Neutrophil (primary cell): Measurements from ENCODE around the gene SRSF2.

Source experiments
- H3K27ac ChIP-seq: fragments of 200-600 bp; sonication (generic); 2 replicates; pipeline ENCODE4 v1.5.1; 2016; ENCODE audit warnings: mild to moderate bottlenecking, moderate library complexity
- H3K27me3 ChIP-seq: fragments of 200-600 bp; sonication (generic); 2 replicates; pipeline ENCODE4 v1.6.0; 2016; ENCODE audit warnings: mild to moderate bottlenecking
- H3K36me3 ChIP-seq: fragments of 200-600 bp; sonication (generic); 2 replicates; pipeline ENCODE4 v1.5.1; 2017
- H3K4me1 ChIP-seq, 2 experiments: fragments of 200-600 bp in 1 of 2; sonication (generic) in 1 of 2; 1 replicate in 1 of 2; 2 replicates in 1 of 2; pipeline versions ENCODE4 v1.5.1 to v1.6.1; 2013 to 2016; ENCODE audit warnings: low read depth in 1 of 2, low read length in 1 of 2, mild to moderate bottlenecking in 1 of 2, moderate library complexity in 1 of 2; ENCODE audit not compliant: control insufficient read depth in 1 of 2, insufficient read depth in 1 of 2
- H3K4me3 ChIP-seq, 2 experiments: fragments of 200-600 bp in 1 of 2; sonication (generic) in 1 of 2; 1 replicate in 1 of 2; 2 replicates in 1 of 2; pipeline ENCODE4 v1.5.1; 2013 to 2016; ENCODE audit warnings: low read depth in 1 of 2, low read length in 1 of 2, mild to moderate bottlenecking in 1 of 2, moderate library complexity in 1 of 2
- H3K9me3 ChIP-seq: fragments of 200-600 bp; sonication (generic); 2 replicates; pipeline ENCODE4 v1.5.1; 2016
- CTCF ChIP-seq: fragments of 200-600 bp; sonication (generic); IDR thresholded peaks from 2 replicates; pipeline ENCODE4 v1.5.1; 2016; ENCODE audit warnings: antibody characterized with exemption

The SRSF2 gene

GRCh38 chr17:76709077-76709950 is 27.8 kb downstream of the SRSF2 start:
- Histone ChIP-seq H3K4me1 (peaks cover 17 to 21% of the 10 kb centered on the region in 2 experiments), H3K36me3 (peaks cover 19% of the 10 kb centered on the region), H3K27me3 (peaks cover 32% of the 10 kb centered on the region), H3K9me3 (no peaks in the 10 kb centered on the region), H3K4me3 (peak overlapping the region in 1 of 2 experiments; percentile 49), H3K27ac (no peak overlapping the region)
- no peak for TF ChIP-seq CTCF

DNA sequence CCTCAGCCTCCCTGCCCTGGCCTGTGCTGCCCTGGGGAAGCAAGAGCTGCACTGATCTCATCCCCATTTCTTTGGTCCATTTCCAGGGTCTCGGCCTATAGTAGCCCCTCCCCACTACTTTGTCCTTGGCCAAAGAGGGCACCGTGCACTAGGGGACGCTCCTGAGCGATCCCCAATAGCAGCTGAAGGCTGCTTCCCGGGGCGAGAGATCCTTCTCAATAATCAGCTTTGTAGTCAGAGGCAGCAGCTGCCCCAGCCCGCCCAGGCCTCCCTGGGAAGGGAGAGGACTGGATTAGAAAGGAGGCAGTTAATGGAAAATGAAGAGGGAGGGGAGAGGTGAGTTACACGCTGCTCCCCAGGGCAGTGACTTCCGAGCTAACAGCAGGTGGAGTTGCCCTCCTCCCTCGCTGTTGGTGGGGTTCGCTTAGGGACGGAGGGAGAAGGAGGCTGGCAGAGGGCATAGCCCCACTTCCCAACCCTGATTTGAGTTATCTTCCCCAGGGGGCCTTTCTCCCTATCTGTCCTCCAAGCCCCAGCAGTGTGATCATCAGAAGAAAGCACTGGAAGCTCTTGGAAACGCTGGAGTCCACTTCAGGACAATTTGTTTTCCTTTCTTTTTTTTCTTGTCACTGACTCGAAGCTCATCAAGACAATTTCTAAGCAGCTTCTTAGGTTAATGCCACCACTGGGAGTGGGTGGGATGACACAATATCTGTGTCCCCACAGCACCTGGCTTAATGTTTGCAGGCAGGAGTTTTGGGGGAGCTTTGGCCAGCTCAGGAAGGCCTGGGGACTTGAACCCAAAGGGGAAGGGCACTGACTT is 28.9 kb downstream of the SRSF2 start:
- H3K9me3 ChIP-seq: no peaks in the 10 kb centered on the region
- no peak overlapping the region for H3K4me3 ChIP-seq
- peaks cover 8% of the 10 kb centered on the region for H3K36me3 ChIP-seq
- no peak for TF ChIP-seq CTCF
- peaks cover 11 to 16% of the 10 kb centered on the region in 2 experiments for H3K4me1 ChIP-seq
- no peak overlapping the region for H3K27ac ChIP-seq
- H3K27me3 ChIP-seq: peaks cover 32% of the 10 kb centered on the region

GRCh38 chr17:76706817-76707216 is 30.3 kb downstream of the SRSF2 start:
- H3K27ac ChIP-seq: no peak overlapping the region
- H3K36me3 ChIP-seq: no peaks in the 10 kb centered on the region
- no peak overlapping the region for H3K4me3 ChIP-seq
- no peak for TF ChIP-seq CTCF
- peaks cover 32% of the 10 kb centered on the region for H3K27me3 ChIP-seq
- H3K4me1 ChIP-seq: peaks cover 11 to 16% of the 10 kb centered on the region in 2 experiments
- H3K9me3 ChIP-seq: no peaks in the 10 kb centered on the region

DNA sequence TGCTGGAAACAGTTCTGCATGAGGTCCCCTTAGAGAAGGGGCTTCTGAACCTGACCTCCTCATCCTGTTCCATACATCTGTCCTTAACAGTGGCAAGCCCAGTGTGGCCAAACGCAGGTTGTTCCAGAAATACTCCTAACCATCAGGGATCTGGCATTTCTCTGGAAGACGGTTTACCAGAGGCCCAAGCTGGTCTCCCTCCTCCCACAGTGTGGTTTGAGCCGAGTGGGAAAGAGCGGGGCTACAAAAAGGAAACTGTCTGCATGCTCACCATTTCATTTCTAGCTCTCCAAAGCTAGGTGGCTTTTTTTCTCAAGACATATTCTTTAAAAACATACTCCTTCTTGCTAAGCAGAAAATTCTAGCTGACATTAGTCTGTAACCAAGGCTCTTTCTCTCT is 32.3 kb downstream of the SRSF2 start:
- Histone ChIP-seq H3K27me3 (peaks cover 15% of the 10 kb centered on the region), H3K36me3 (no peaks in the 10 kb centered on the region), H3K4me1 (peaks cover 0 to 1% of the 10 kb centered on the region in 2 experiments), H3K4me3 (no peak overlapping the region), H3K9me3 (no peaks in the 10 kb centered on the region), H3K27ac (no peak overlapping the region)
- no peak for TF ChIP-seq CTCF

DNA sequence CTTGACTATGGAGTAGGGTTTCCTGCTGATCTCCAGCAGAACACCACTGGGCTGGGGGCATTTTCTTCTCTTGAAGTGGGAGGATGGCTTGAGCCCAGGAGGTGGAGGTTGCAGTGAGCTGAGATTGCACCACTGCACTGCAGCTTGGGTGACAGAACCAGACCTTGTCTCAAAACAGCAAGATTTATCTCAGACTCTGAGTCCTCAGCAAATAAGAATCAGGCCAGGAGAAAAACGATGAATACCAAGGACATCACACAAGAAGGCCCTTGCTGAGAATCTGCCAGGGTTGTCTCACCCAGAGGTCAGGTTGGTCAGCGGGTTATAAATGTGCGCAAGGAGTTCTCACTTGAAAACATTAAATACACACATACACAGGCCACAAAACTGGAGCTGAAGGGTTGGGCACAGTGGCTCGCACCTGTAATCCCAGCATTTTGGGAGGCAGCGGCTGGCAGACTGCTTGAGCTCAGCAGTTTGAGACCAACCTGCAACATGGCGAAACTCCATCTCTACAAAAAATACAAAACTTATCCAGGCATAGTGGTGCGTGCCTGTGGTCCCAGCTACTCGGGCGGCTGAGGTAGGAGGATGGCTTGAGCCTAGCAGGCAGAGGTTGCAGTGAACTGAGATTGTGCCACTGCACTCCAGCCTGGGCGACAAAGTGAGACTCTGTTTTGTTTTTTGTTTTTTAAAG is 34.0 kb downstream of the SRSF2 start:
- Histone ChIP-seq H3K27me3 (no peaks in the 10 kb centered on the region), H3K4me1 (no peaks in the 10 kb centered on the region), H3K4me3 (no peak overlapping the region), H3K9me3 (no peaks in the 10 kb centered on the region), H3K36me3 (no peaks in the 10 kb centered on the region), H3K27ac (no peak overlapping the region)
- TF ChIP-seq CTCF: no peak
